ENCODE measurements around the gene RGS7.

Gene RGS7

GRCh38 chr1:240824238-240824637 is 532.8 kb downstream of the RGS7 start:
- no peak for DNase-seq (ENCODE audit: low read depth)
- no peak overlapping the region for H3K4me3 ChIP-seq (ENCODE audit: low read depth, low read length)
- no peak for TF ChIP-seq CTCF (IDR thresholded peaks at IDR 0.05; ENCODE audit: insufficient read depth, low read depth, low read length, missing control alignments)

GRCh38 chr1:240823357-240823756 is 533.6 kb downstream of the RGS7 start:
- TF ChIP-seq CTCF (IDR thresholded peaks at IDR 0.05; ENCODE audit: insufficient read depth, low read depth, low read length, missing control alignments) = no peak
- no peak overlapping the region for H3K4me3 ChIP-seq (ENCODE audit: low read depth, low read length)
- no peak for DNase-seq (ENCODE audit: low read depth)

GRCh38 chr1:240821925-240822324 is 535.1 kb downstream of the RGS7 start:
- no peak overlapping the region for H3K4me3 ChIP-seq (ENCODE audit: low read depth, low read length)
- TF ChIP-seq CTCF (IDR thresholded peaks at IDR 0.05; ENCODE audit: insufficient read depth, low read depth, low read length, missing control alignments) = no peak
- DNase-seq (ENCODE audit: low read depth) = no peak

- DNase-seq (ENCODE audit: low read depth) = peak; percentile 14
- H3K4me3 ChIP-seq (ENCODE audit: low read depth, low read length) = no peak overlapping the region
- TF ChIP-seq CTCF (IDR thresholded peaks at IDR 0.05; ENCODE audit: insufficient read depth, low read depth, low read length, missing control alignments) = no peak
Measured at GRCh38 chr1:240820816-240821215, 536.2 kb downstream of the RGS7 start.

GRCh38 chr1:240816472-240816871 is 540.5 kb downstream of the RGS7 start:
- H3K4me3 ChIP-seq (ENCODE audit: low read depth, low read length) = no peak overlapping the region
- TF ChIP-seq CTCF (IDR thresholded peaks at IDR 0.05; ENCODE audit: insufficient read depth, low read depth, low read length, missing control alignments) = no peak
- no peak for DNase-seq (ENCODE audit: low read depth)

- TF ChIP-seq CTCF (IDR thresholded peaks at IDR 0.05; ENCODE audit: insufficient read depth, low read depth, low read length, missing control alignments) = no peak
Measured at GRCh38 chr1:240813720-240814119, 543.3 kb downstream of the RGS7 start.

GRCh38 chr1:240811256-240811655 is 545.7 kb downstream of the RGS7 start:
- no peak overlapping the region for H3K4me3 ChIP-seq (ENCODE audit: low read depth, low read length)
- no peak for TF ChIP-seq CTCF (IDR thresholded peaks at IDR 0.05; ENCODE audit: insufficient read depth, low read depth, low read length, missing control alignments)
- no peak for DNase-seq (ENCODE audit: low read depth)

More at GRCh38 chr1:240813720-240814119, 543.3 kb downstream of the RGS7 start:
- DNase-seq (ENCODE audit: low read depth) = no peak
- H3K4me3 ChIP-seq (ENCODE audit: low read depth, low read length) = no peak overlapping the region
